Epithelial cell of esophagus (primary cell): Measurements from ENCODE around the gene ELP2.

ENCODE experiments used
- DNase-seq: peaks from one replicate; pipeline ENCODE4 v3.0.0; 2010; ENCODE audit warnings: low read depth
- H3K4me3 ChIP-seq: 2 replicates; pipeline ENCODE4 v1.5.1; 2011; ENCODE audit warnings: mild to moderate bottlenecking, low read length, control low read depth
- CTCF ChIP-seq: IDR thresholded peaks from 2 replicates; pipeline ENCODE4 v1.5.1; 2011; ENCODE audit warnings: low read depth, mild to moderate bottlenecking, low read length, control low read depth, inconsistent platforms; ENCODE audit not compliant: insufficient read depth; ENCODE audit errors: missing control alignments

ELP2 gene

GRCh38 chr18:36142751-36143150, 13.1 kb downstream of the ELP2 start:
- no peak for DNase-seq
- no peak for TF ChIP-seq CTCF
- no peak overlapping the region for H3K4me3 ChIP-seq

GRCh38 chr18:36143391-36143790, 13.7 kb downstream of the ELP2 start:
- no peak for DNase-seq
- no peak overlapping the region for H3K4me3 ChIP-seq
- TF ChIP-seq CTCF: no peak

GRCh38 chr18:36149514-36150289, 20.0 kb downstream of the ELP2 start:
- no peak overlapping the region for H3K4me3 ChIP-seq
- no peak for TF ChIP-seq CTCF
- no peak for DNase-seq

GRCh38 chr18:36152781-36153180, 23.1 kb downstream of the ELP2 start:
- DNase-seq: no peak
- no peak overlapping the region for H3K4me3 ChIP-seq

GRCh38 chr18:36153203-36153602, 23.5 kb downstream of the ELP2 start:
- H3K4me3 ChIP-seq: no peak overlapping the region
- no peak for DNase-seq
- no peak for TF ChIP-seq CTCF

More at GRCh38 chr18:36152781-36153180, 23.1 kb downstream of the ELP2 start:
- TF ChIP-seq CTCF: no peak

GRCh38 chr18:36153771-36154170, 24.1 kb downstream of the ELP2 start:
- no peak for TF ChIP-seq CTCF
- H3K4me3 ChIP-seq: no peak overlapping the region
- no peak for DNase-seq
